Uterus (tissue), 2 donors: ENCODE measurements around the gene MAD1L1.

Source experiments
- POLR2A ChIP-seq, 2 donors: fragments of 450-650 bp; IDR thresholded peaks; one replicate each; pipeline ENCODE4 v1.6.1; 2016; ENCODE audit warnings: antibody characterized with exemption in 2 of 2, mild to moderate bottlenecking in 1 of 2, moderate library complexity in 1 of 2
- TF ChIP-seq, protein P1 (sequence below), 4 experiments: fragments of 200-600 bp in 2 of 4; fragments of 450-650 bp in 2 of 4; sonication (generic) in 2 of 4; IDR thresholded peaks; one replicate each; pipeline ENCODE4 v1.5.1; 2016 to 2019; ENCODE audit warnings: antibody characterized with exemption in 4 of 4, mild to moderate bottlenecking in 2 of 4, moderate library complexity in 1 of 4

DNA sequence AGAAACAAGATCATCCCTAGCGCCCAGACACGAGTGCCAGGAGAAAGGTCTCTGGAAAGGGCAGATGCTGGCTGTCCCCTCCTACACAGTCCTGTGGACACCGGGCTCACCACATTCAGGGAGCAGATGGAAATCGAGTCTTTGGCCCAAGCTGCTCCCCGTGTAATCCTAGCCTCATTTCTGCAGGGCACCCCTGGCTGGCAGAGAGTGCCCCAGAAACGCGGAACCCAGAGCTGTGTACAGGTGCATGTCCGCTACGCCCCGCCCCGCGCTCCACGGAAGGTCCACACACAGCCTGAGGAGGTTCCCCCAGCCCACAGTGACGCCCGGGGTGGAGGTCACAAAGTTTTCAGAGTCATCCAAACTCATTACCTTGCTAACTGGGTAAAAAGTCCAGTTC, 202.8 kb downstream of the MAD1L1 start:
- TF ChIP-seq, protein P1, sequence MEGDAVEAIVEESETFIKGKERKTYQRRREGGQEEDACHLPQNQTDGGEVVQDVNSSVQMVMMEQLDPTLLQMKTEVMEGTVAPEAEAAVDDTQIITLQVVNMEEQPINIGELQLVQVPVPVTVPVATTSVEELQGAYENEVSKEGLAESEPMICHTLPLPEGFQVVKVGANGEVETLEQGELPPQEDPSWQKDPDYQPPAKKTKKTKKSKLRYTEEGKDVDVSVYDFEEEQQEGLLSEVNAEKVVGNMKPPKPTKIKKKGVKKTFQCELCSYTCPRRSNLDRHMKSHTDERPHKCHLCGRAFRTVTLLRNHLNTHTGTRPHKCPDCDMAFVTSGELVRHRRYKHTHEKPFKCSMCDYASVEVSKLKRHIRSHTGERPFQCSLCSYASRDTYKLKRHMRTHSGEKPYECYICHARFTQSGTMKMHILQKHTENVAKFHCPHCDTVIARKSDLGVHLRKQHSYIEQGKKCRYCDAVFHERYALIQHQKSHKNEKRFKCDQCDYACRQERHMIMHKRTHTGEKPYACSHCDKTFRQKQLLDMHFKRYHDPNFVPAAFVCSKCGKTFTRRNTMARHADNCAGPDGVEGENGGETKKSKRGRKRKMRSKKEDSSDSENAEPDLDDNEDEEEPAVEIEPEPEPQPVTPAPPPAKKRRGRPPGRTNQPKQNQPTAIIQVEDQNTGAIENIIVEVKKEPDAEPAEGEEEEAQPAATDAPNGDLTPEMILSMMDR (IDR thresholded peaks at IDR 0.05): no peak
- TF ChIP-seq POLR2A (IDR thresholded peaks at IDR 0.05): no peak
